Astrocyte (in vitro differentiated cells and primary cell): ENCODE data around the gene HLA-DQB2.

Experiments used
- CTCF ChIP-seq: IDR thresholded peaks from 2 replicates; pipeline ENCODE4 v1.5.1; 2011; ENCODE audit warnings: low read depth, mild to moderate bottlenecking, inconsistent platforms, low read length, moderate library complexity; ENCODE audit not compliant: insufficient read depth
- EZH2 ChIP-seq: IDR thresholded peaks from 2 replicates; pipeline ENCODE4 v1.6.1; 2012; ENCODE audit warnings: mild to moderate bottlenecking, low read length, inconsistent platforms; ENCODE audit not compliant: insufficient read depth

- no peak for TF ChIP-seq CTCF
- no peak for TF ChIP-seq EZH2
Measured at GRCh38 chr6:32761548-32761947, 1.8 kb downstream of the HLA-DQB2 start.
